Type B pancreatic cell (in vitro differentiated cells): ENCODE data around the gene MUC4. TPM values are rescaled to one million over a fixed set of nuclear protein-coding genes. Genes with fewer than 3 reads are reported as not detected.
A peak's percentile ranks its signal among the peaks of the same experiment; 100 is the strongest.
"Not testable (repeated sequence)": the region's sequence is repeated elsewhere in the genome, so short reads cannot be mapped to it uniquely, and the experiment has no call there.

Experiments used
- DNase-seq: peaks from one replicate; pipeline ENCODE4 v3.0.0; 2021; ENCODE audit warnings: mixed read lengths; ENCODE audit not compliant: unreplicated experiment; ENCODE audit errors: extremely low spot score
- H3K27ac Mint-ChIP-seq: 2 replicates; pipeline ENCODE4 v1.8.0; 2021; ENCODE audit warnings: mild to moderate bottlenecking, mixed read lengths
- H3K27me3 Mint-ChIP-seq: 2 replicates; pipeline ENCODE4 v1.8.0; 2021; ENCODE audit warnings: mixed read lengths
- H3K36me3 Mint-ChIP-seq: 2 replicates; pipeline ENCODE4 v1.8.0; 2021; ENCODE audit warnings: mixed read lengths
- H3K4me1 Mint-ChIP-seq: one replicate; pipeline ENCODE4 v1.8.0; 2021; ENCODE audit warnings: mixed read lengths; ENCODE audit not compliant: unreplicated experiment
- H3K4me3 Mint-ChIP-seq: 2 replicates; pipeline ENCODE4 v1.8.0; 2021; ENCODE audit warnings: mild to moderate bottlenecking, mixed read lengths
- H3K9me3 Mint-ChIP-seq: 2 replicates; pipeline ENCODE4 v1.8.0; 2021; ENCODE audit warnings: mixed read lengths
- total RNA-seq: library from RNA; stranded (reverse); gene quantifications from 2 replicates; pipeline ENCODE4 v1.2.1, GENCODE V29; 2021; ENCODE audit warnings: low replicate concordance
- TF ChIP-seq, protein P1 (sequence below): fragments of 200-600 bp; sonication (generic); conservative IDR thresholded peaks from 2 replicates; pipeline ENCODE4 v1.5.0; 2021; ENCODE audit warnings: antibody characterized with exemption, mild to moderate bottlenecking

Gene MUC4
- total RNA-seq, 1 donor from 2014 or later, result 2.4 TPM

DNA sequence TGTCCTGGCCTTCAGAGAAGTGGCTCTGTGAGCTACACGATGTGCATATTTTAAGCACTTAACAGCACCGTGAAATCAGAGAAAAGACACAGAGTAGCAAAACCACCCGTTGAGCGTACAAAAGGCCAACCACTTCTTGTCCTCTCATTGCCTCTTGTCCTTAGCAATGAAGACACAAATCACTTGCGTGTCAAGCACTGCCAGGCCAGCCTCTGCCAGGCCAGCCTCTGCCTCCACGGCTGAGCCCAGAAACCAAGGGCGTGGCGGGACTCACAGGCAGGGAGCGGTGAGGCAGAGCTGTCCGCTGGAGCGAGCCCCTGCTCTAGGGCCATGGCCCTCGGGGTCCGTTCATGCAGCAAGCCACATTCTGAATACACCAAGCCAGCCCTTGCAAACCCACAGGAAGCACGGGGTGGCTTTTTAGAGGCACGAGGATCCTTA lies 4.0 kb downstream of the MUC4 start:
- H3K27me3 Mint-ChIP-seq, result peaks cover 24% of the 10 kb centered on the region
- no peak overlapping the region for H3K4me3 Mint-ChIP-seq
- H3K36me3 Mint-ChIP-seq, result no peaks in the 10 kb centered on the region
- TF ChIP-seq, protein P1, sequence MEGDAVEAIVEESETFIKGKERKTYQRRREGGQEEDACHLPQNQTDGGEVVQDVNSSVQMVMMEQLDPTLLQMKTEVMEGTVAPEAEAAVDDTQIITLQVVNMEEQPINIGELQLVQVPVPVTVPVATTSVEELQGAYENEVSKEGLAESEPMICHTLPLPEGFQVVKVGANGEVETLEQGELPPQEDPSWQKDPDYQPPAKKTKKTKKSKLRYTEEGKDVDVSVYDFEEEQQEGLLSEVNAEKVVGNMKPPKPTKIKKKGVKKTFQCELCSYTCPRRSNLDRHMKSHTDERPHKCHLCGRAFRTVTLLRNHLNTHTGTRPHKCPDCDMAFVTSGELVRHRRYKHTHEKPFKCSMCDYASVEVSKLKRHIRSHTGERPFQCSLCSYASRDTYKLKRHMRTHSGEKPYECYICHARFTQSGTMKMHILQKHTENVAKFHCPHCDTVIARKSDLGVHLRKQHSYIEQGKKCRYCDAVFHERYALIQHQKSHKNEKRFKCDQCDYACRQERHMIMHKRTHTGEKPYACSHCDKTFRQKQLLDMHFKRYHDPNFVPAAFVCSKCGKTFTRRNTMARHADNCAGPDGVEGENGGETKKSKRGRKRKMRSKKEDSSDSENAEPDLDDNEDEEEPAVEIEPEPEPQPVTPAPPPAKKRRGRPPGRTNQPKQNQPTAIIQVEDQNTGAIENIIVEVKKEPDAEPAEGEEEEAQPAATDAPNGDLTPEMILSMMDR, result no peak
- no peak overlapping the region for H3K27ac Mint-ChIP-seq
- DNase-seq, result no peak
- no peaks in the 10 kb centered on the region for H3K9me3 Mint-ChIP-seq
- peaks cover 8% of the 10 kb centered on the region for H3K4me1 Mint-ChIP-seq

DNA sequence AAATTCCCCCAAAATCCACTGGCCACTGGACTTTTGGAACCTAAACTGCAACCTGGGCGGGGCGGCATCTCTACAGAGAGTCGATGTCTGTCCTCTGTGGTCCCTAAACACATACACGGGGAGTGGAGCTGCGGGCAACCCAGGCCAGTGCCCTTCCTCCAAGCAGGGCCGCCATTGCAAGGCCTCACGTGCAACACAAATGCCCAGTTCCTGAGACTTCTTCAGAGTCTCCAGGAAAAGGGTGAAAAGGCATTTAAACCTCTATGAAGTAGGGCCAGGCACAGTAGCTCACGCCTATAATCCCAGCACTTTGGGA lies 4.9 kb downstream of the MUC4 start:
- no peaks in the 10 kb centered on the region for H3K9me3 Mint-ChIP-seq
- H3K27ac Mint-ChIP-seq, result no peak overlapping the region
- peaks cover 16% of the 10 kb centered on the region for H3K4me1 Mint-ChIP-seq

DNA sequence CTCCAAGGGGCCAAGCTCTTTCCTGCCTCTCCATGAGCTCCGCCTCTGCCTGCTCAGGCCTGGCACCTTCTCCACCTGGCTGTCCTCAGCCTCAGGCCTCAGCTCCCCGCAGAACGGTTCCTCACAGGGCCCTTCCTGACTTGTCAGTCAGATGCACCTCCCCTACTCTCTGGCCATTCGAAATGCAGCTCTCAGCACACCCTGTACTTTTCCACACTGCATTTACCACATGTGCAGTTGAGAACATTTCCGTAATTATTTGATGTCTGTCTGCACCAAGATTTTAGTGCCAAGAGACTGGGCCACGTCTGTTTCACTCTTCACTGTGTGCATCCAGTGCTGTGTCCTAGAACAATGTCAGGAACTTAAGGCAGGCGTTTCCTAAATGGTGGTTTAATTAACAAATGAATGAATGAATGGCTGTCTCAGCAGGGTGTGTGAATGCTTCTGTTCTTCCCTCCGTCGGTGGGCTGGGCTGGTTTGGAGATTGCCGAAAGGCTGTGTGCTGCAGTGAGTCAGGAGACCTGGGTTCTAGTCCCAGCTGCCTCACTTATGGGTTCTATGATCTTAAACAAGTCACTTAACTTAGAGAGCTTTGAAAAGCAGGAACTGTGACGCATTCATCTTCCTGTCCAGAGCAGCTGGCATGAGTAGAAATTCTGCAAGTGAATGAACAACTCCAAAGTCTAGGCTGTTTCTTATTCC lies 5.4 kb downstream of the MUC4 start:
- peak overlapping the region; percentile 39 for H3K27ac Mint-ChIP-seq
- TF ChIP-seq, protein P1, result no peak
- no peak overlapping the region for H3K4me3 Mint-ChIP-seq
- H3K9me3 Mint-ChIP-seq, result no peaks in the 10 kb centered on the region
- peaks cover 30% of the 10 kb centered on the region for H3K27me3 Mint-ChIP-seq
- peaks cover 17% of the 10 kb centered on the region for H3K4me1 Mint-ChIP-seq
- no peaks in the 10 kb centered on the region for H3K36me3 Mint-ChIP-seq
- no peak for DNase-seq

More for the DNA sequence above, 4.9 kb downstream of the MUC4 start:
- DNase-seq, result no peak
- H3K36me3 Mint-ChIP-seq, result no peaks in the 10 kb centered on the region
- peaks cover 28% of the 10 kb centered on the region for H3K27me3 Mint-ChIP-seq
- TF ChIP-seq, protein P1, result no peak
- H3K4me3 Mint-ChIP-seq, result no peak overlapping the region

DNA sequence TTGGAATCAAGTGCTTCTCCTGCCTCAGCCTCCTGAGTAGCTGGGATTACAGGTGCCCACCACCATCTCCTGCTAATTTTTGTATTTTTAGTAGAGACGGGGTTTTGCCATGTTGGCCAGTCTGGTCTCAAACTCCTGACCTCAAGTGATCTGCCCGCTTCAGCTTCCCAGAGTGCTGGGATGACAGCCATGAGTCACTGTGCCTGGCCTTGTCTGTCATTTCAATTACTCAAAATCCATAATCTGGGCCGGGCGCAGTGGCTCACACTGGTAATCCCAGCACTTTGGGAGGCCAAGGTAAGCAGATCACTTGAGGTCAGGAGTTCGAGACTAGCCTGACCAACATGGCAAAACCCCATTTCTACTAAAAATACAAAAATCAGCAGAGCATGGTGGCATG lies 6.1 kb downstream of the MUC4 start:
- H3K9me3 Mint-ChIP-seq, H3K36me3 Mint-ChIP-seq, H3K4me3 Mint-ChIP-seq, H3K27ac Mint-ChIP-seq, DNase-seq: not testable (repeated sequence)
- Mint-ChIP-seq H3K27me3 (peaks cover 30% of the 10 kb centered on the region), H3K4me1 (peaks cover 17% of the 10 kb centered on the region)

DNA sequence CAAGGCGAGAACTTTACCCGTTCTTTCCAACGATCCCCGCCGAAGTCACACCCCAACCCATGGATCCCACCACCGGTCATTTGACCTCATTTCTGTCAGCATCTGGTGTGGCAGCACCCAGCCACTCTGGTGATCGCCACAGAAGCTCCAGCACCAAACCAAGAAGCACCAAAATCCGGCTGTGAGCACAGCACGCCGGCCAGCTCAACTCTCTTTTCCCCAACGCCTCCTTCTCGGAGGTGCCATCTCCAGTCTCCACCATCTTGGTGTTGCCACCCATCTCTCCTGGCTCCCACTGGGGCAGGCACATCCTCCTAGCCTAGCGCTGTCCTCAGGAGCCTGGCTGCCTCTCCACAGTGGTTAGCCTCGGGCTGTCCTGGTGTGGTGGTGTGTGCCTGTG lies 6.5 kb downstream of the MUC4 start:
- TF ChIP-seq, protein P1, result no peak
- no peak overlapping the region for H3K4me3 Mint-ChIP-seq
- no peaks in the 10 kb centered on the region for H3K36me3 Mint-ChIP-seq
- no peak for DNase-seq
- H3K4me1 Mint-ChIP-seq, result peaks cover 17% of the 10 kb centered on the region
- no peaks in the 10 kb centered on the region for H3K9me3 Mint-ChIP-seq
- peaks cover 32% of the 10 kb centered on the region for H3K27me3 Mint-ChIP-seq
- H3K27ac Mint-ChIP-seq, result no peak overlapping the region

DNA sequence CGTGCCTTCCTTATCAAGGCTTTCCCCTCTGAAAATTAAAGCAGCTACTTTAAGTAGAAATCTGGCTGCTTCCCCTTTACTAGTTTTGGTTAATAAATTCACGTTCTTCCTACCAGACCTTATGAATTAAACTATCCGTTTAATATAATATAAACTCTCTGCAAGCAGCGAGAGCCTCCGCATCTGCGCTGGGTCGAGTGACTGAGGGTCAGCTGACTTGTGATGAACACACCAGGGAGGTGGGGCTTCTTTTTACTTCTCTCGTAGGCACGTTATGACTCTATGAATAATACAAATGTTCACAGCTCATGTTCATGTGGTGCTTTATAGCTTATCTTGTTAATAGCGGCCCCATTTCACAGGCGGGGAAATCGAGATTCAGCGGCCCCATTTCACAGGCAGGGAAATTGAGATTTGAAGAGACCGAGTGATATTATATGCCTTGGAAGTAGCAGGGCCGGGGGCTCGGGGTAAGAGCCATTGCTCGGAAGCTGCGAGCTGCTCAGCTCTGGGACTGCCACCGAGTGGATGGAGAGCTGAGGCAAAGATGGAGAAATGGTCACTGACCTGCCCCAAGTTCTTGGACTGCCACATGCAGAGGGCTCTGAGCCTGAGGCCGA lies 8.3 kb downstream of the MUC4 start:
- no peak overlapping the region for H3K27ac Mint-ChIP-seq
- no peak overlapping the region for H3K4me3 Mint-ChIP-seq
- no peaks in the 10 kb centered on the region for H3K9me3 Mint-ChIP-seq
- peaks cover 34% of the 10 kb centered on the region for H3K27me3 Mint-ChIP-seq
- no peaks in the 10 kb centered on the region for H3K36me3 Mint-ChIP-seq
- no peak for DNase-seq
- TF ChIP-seq, protein P1, result no peak
- H3K4me1 Mint-ChIP-seq, result peaks cover 14% of the 10 kb centered on the region
